ENCODE measurements around the gene HNRNPA1L2. TPM values are rescaled to one million over a fixed set of nuclear protein-coding genes. Genes with fewer than 3 reads are reported as not detected.

Gene HNRNPA1L2
- total and polyA plus RNA-seq, 2 of the 8 experiments (the other 6 are each of a cell fraction or from before 2014, with no cell fraction given) = 3.7 to 8.9 TPM

DNA sequence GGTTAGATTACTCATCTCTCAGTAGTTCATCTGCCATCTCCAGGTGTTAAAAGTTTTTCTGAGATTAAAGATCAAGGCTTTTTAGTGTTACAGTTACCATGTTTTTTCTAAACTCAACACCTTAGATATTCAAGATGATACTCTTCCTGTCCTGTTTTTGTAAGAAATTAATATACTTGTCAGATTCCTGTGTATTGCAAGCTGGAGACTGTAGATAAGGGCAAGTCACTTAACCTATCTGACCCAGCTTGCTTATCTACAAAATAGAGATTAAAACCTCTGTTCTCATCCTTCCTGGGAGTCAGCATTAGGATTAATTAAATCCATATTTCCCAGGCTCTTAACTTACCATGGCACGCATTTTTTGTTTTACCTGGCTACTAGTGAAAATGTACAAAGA lies 35.6 kb downstream of the HNRNPA1L2 start:
- 0 out of 2 replicates have a peak, but pooled peaks cover 2% of the 10 kb centered on the region for H3K79me1 ChIP-seq (ENCODE audit: low read depth, low read length)
- no peaks in the 10 kb centered on the region for H3K23me2 ChIP-seq (ENCODE audit: low read depth, low read length)
- DNase-seq (ENCODE audit: low read depth in 1 of 2, low spot score in 2 of 2) (no peak), FAIRE-seq (no peak)
- H3K36me3 ChIP-seq (ENCODE audit: control insufficient read depth in 2 of 4, insufficient read depth in 4 of 4, low read length in 3 of 4) = peaks cover 4 to 42% (median 21%) of the 10 kb centered on the region in 4 experiments
- H2AFZ ChIP-seq (ENCODE audit: low read length) = no peak overlapping the region
- H2BK20ac ChIP-seq (ENCODE audit: low read length) = no peak overlapping the region
- H3K23ac ChIP-seq (ENCODE audit: insufficient read length) = no peak overlapping the region
- H3K18ac ChIP-seq (ENCODE audit: extremely low read depth, low read length) = no peak overlapping the region
- H2BK15ac ChIP-seq (ENCODE audit: low read length) = no peak overlapping the region
- H3K14ac ChIP-seq (ENCODE audit: insufficient read length) = no peak overlapping the region
- H3K56ac ChIP-seq (replicated peaks; ENCODE audit: insufficient read length, low read depth, low read length) = no peak overlapping the region
- no peaks in the 10 kb centered on the region for H3K9me3 ChIP-seq (ENCODE audit: insufficient read depth in 2 of 2, low read depth in 1 of 2, low read length in 1 of 2)
- no peaks in the 10 kb centered on the region for H3K27me3 ChIP-seq (replicated peaks in 1 of 4; ENCODE audit: control insufficient read depth in 3 of 4, extremely low read depth in 1 of 4, insufficient read depth in 3 of 4, low read length in 3 of 4)
- H3K4me3 ChIP-seq (ENCODE audit: extremely low read depth in 1 of 4, insufficient read depth in 2 of 4, low read depth in 3 of 4, low read length in 4 of 4) = no peak overlapping the region
- H4K91ac ChIP-seq (replicated peaks; ENCODE audit: insufficient read length, low read length) = no peak overlapping the region
- H3K4me2 ChIP-seq (ENCODE audit: insufficient read depth in 1 of 2, low read depth in 2 of 2, low read length in 2 of 2) = no peak overlapping the region
- H3K4ac ChIP-seq (replicated peaks; ENCODE audit: insufficient read length, low read depth, low read length) = no peak overlapping the region
- H2BK5ac ChIP-seq (ENCODE audit: low read depth, low read length) = no peak overlapping the region
- TF ChIP-seq POLR2AphosphoS5 (IDR thresholded peaks at IDR 0.05; ENCODE audit: low read depth, low read length) (no peak), TEAD4 (IDR thresholded peaks at IDR 0.05; ENCODE audit: low read depth, low read length) (no peak), SRF (IDR thresholded peaks at IDR 0.05; ENCODE audit: low read depth, low read length) (no peak), JUND (IDR thresholded peaks at IDR 0.05; ENCODE audit: low read length) (no peak), SAP30 (IDR thresholded peaks at IDR 0.05; ENCODE audit: insufficient read depth, insufficient replicate concordance, low read length) (no peak), GABPA (IDR thresholded peaks at IDR 0.05; ENCODE audit: borderline replicate concordance, insufficient read depth, low read length) (no peak), CHD2 (IDR thresholded peaks at IDR 0.05; ENCODE audit: low read length) (no peak), YY1 (IDR thresholded peaks at IDR 0.05; ENCODE audit: low read depth, low read length) (no peak), CEBPB (IDR thresholded peaks at IDR 0.05; ENCODE audit: low read depth, low read length) (no peak), RFX5 (IDR thresholded peaks at IDR 0.05; ENCODE audit: borderline replicate concordance, low read depth, low read length) (no peak), TAF7 (optimal IDR thresholded peaks at IDR 0.05; ENCODE audit: borderline replicate concordance, low read depth, low read length) (no peak), EGR1 (IDR thresholded peaks at IDR 0.05; ENCODE audit: borderline replicate concordance, low read depth, low read length) (no peak), CHD1 (IDR thresholded peaks at IDR 0.05; ENCODE audit: low read depth, low read length) (no peak)
- TF ChIP-seq, protein P1, sequence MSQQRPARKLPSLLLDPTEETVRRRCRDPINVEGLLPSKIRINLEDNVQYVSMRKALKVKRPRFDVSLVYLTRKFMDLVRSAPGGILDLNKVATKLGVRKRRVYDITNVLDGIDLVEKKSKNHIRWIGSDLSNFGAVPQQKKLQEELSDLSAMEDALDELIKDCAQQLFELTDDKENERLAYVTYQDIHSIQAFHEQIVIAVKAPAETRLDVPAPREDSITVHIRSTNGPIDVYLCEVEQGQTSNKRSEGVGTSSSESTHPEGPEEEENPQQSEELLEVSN (IDR thresholded peaks at IDR 0.05) = no peak
- H2BK12ac ChIP-seq (ENCODE audit: low read depth, low read length) = no peak overlapping the region
- ChIA-PET POLR2A (ENCODE audit: partially characterized antibody) (no interaction called here), CTCF (ENCODE audit: partially characterized antibody) (no interaction called here)
- no peak overlapping the region for H3K27ac ChIP-seq (ENCODE audit: low read depth, low read length)
- H4K8ac ChIP-seq (ENCODE audit: extremely low read depth, insufficient read depth, low read length) = no peak overlapping the region
- H2BK120ac ChIP-seq (replicated peaks; ENCODE audit: low read depth, low read length) = no peak overlapping the region
- no peaks in the 10 kb centered on the region; a peak in 2 of 4 replicates for H3K79me2 ChIP-seq (ENCODE audit: control insufficient read depth in 1 of 2, insufficient read depth in 2 of 2, low read length in 2 of 2)
- H4K20me1 ChIP-seq (replicated peaks in 1 of 2; ENCODE audit: control insufficient read depth in 1 of 2, insufficient read depth in 2 of 2, low read length in 2 of 2) = peaks cover 1 to 2% of the 10 kb centered on the region in 2 experiments
- H2AK5ac ChIP-seq (ENCODE audit: low read depth, low read length) = no peak overlapping the region
- no peak overlapping the region for H3K9ac ChIP-seq (replicated peaks in 1 of 4; ENCODE audit: extremely low read depth in 1 of 4, low read depth in 3 of 4, low read length in 3 of 4)
- H4K5ac ChIP-seq (ENCODE audit: insufficient read length, low read depth, low read length) = no peak overlapping the region
- H3K4me1 ChIP-seq (replicated peaks in 1 of 4; ENCODE audit: control insufficient read depth in 3 of 4, insufficient read depth in 4 of 4, low read length in 3 of 4) = no peaks in the 10 kb centered on the region
- 100% methylated on average over 1 of the region's 1 CpG; no CpG with 5 or more reads in 1 of the 2 experiments for WGBS, 2 experiments (ENCODE audit: extremely low coverage in 1 of 2, insufficient coverage in 1 of 2, insufficient read length in 1 of 2, insufficient replicate concordance in 2 of 2, low coverage in 1 of 2, low lambda C conversion rate in 2 of 2, missing lambda C conversion rate in 1 of 2)

Data from H1 (cell line).